H9 (cell line): ENCODE results near the gene NEDD4L. TPM values are rescaled to one million over a fixed set of nuclear protein-coding genes. Genes with fewer than 3 reads are reported as not detected.
A peak's percentile ranks its signal among the peaks of the same experiment; 100 is the strongest.

Experiments
- DNase-seq: peaks from one replicate; pipeline ENCODE4 v3.0.0-alpha.2; 2017
- H2AFZ ChIP-seq: one replicate; pipeline ENCODE4 v1.6.1; 2013; ENCODE audit warnings: mild to moderate bottlenecking, low read length, control low read depth, moderate library complexity
- H2AK5ac ChIP-seq: 2 replicates; pipeline ENCODE4 v1.6.1; 2013; ENCODE audit warnings: low read length, control low read depth, mixed read lengths; ENCODE audit not compliant: insufficient read length
- H2BK120ac ChIP-seq: one replicate; pipeline ENCODE4 v1.6.1; 2013; ENCODE audit warnings: low read depth, mild to moderate bottlenecking, low read length, control low read depth, inconsistent platforms; ENCODE audit not compliant: poor library complexity, severe bottlenecking
- H2BK12ac ChIP-seq: 2 replicates; pipeline ENCODE4 v1.6.1; 2013; ENCODE audit warnings: low read length, control low read depth, mixed read lengths, low read depth; ENCODE audit not compliant: insufficient read length
- H2BK15ac ChIP-seq: 2 replicates; pipeline ENCODE4 v1.6.1; 2013; ENCODE audit warnings: low read depth, low read length, control low read depth
- H2BK20ac ChIP-seq: one replicate; pipeline ENCODE4 v1.6.1; 2013; ENCODE audit warnings: low read depth, mild to moderate bottlenecking, low read length, control low read depth, inconsistent platforms; ENCODE audit not compliant: poor library complexity, severe bottlenecking
- H2BK5ac ChIP-seq: 2 replicates; pipeline ENCODE4 v1.6.1; 2013; ENCODE audit warnings: low read length, control low read depth, mixed read lengths; ENCODE audit not compliant: insufficient read length
- H3K14ac ChIP-seq: 2 replicates; pipeline ENCODE4 v1.6.1; 2013; ENCODE audit warnings: low read length, control low read depth; ENCODE audit not compliant: insufficient read depth
- H3K18ac ChIP-seq: 2 replicates; pipeline ENCODE4 v1.6.1; 2013; ENCODE audit warnings: low read depth, mild to moderate bottlenecking, mixed read lengths, low read length, control low read depth; ENCODE audit not compliant: insufficient read length
- H3K23ac ChIP-seq: 2 replicates; pipeline ENCODE4 v1.6.1; 2013; ENCODE audit warnings: low read length, control low read depth, mixed read lengths, low read depth; ENCODE audit not compliant: insufficient read length
- H3K23me2 ChIP-seq: 2 replicates; pipeline ENCODE4 v1.6.1; 2013; ENCODE audit warnings: low read depth, mild to moderate bottlenecking, mixed read lengths, low read length, control low read depth; ENCODE audit not compliant: insufficient read length, poor library complexity, severe bottlenecking
- H3K27ac ChIP-seq: 2 replicates; pipeline ENCODE4 v1.5.1; 2013; ENCODE audit warnings: low read length, control low read depth, mixed read lengths, low read depth; ENCODE audit not compliant: insufficient read length
- H3K27me3 ChIP-seq: 2 replicates; pipeline ENCODE4 v1.6.1; 2013; ENCODE audit warnings: low read length, control low read depth, inconsistent platforms; ENCODE audit not compliant: insufficient read depth
- H3K4ac ChIP-seq: 2 replicates; pipeline ENCODE4 v1.6.1; 2013; ENCODE audit warnings: low read depth, mild to moderate bottlenecking, control low read depth, inconsistent platforms, low read length, moderate library complexity
- H3K4me1 ChIP-seq: 2 replicates; pipeline ENCODE4 v1.6.1; 2013; ENCODE audit warnings: low read length, control low read depth, inconsistent platforms; ENCODE audit not compliant: insufficient read depth
- H3K4me2 ChIP-seq: 2 replicates; pipeline ENCODE4 v1.6.1; 2013; ENCODE audit warnings: low read length, control low read depth, mixed read lengths; ENCODE audit not compliant: insufficient read length, insufficient read depth
- H3K56ac ChIP-seq: 2 replicates; pipeline ENCODE4 v1.6.1; 2013; ENCODE audit warnings: low read depth, mild to moderate bottlenecking, mixed read lengths, low read length, control low read depth; ENCODE audit not compliant: insufficient read length
- H3K79me1 ChIP-seq: 2 replicates; pipeline ENCODE4 v1.6.1; 2013; ENCODE audit warnings: low read depth, mild to moderate bottlenecking, moderate library complexity, low read length, control low read depth, inconsistent platforms; ENCODE audit not compliant: insufficient read depth, poor library complexity, severe bottlenecking
- H3K79me2 ChIP-seq: 2 replicates; pipeline ENCODE4 v1.6.1; 2013; ENCODE audit warnings: low read length, control low read depth, inconsistent platforms; ENCODE audit not compliant: insufficient read depth
- H3K9ac ChIP-seq: 2 replicates; pipeline ENCODE4 v1.6.1; 2013; ENCODE audit warnings: low read length, control low read depth, mixed read lengths; ENCODE audit not compliant: insufficient read length; ENCODE audit errors: extremely low read depth
- H3K9me3 ChIP-seq: one replicate; pipeline ENCODE4 v1.6.1; 2013; ENCODE audit warnings: low read depth, low read length, inconsistent platforms; ENCODE audit not compliant: control insufficient read depth
- H3T11ph ChIP-seq: one replicate; pipeline ENCODE4 v1.6.1; 2013; ENCODE audit warnings: mild to moderate bottlenecking, low read length, control low read depth, inconsistent platforms
- H4K20me1 ChIP-seq: one replicate; pipeline ENCODE4 v1.6.1; 2013; ENCODE audit not compliant: control insufficient read depth, insufficient read length, insufficient read depth
- H4K5ac ChIP-seq: 2 replicates; pipeline ENCODE4 v1.6.1; 2013; ENCODE audit warnings: low read depth, mild to moderate bottlenecking, mixed read lengths, low read length, control low read depth; ENCODE audit not compliant: insufficient read length
- H4K8ac ChIP-seq: replicated peaks from 2 replicates; pipeline ENCODE4 v1.6.1; 2013; ENCODE audit warnings: low read length, control low read depth, mixed read lengths, low read depth; ENCODE audit not compliant: insufficient read length
- H4K91ac ChIP-seq: 2 replicates; pipeline ENCODE4 v1.6.1; 2013; ENCODE audit warnings: low read depth, mild to moderate bottlenecking, moderate library complexity, mixed read lengths, low read length, control low read depth; ENCODE audit not compliant: insufficient read length
- H3K27ac Mint-ChIP-seq, 3 experiments: 2 replicates in 2 of 3; 3 replicates in 1 of 3; pipeline ENCODE4 v1.8.0; 2020 to 2021; ENCODE audit warnings: mixed read lengths in 3 of 3, mild to moderate bottlenecking in 1 of 3, moderate library complexity in 1 of 3
- H3K27me3 Mint-ChIP-seq: 2 replicates; pipeline ENCODE4 v1.8.0; 2021; ENCODE audit warnings: low read depth, mild to moderate bottlenecking, moderate library complexity, mixed read lengths
- H3K36me3 Mint-ChIP-seq, 3 experiments: 2 replicates in 2 of 3; 3 replicates in 1 of 3; pipeline ENCODE4 v1.8.0; 2020 to 2021; ENCODE audit warnings: low read depth in 3 of 3, mixed read lengths in 3 of 3; ENCODE audit not compliant: insufficient read depth in 1 of 3
- H3K4me1 Mint-ChIP-seq, 2 experiments: 2 replicates each; pipeline ENCODE4 v1.8.0; 2020; ENCODE audit warnings: mixed read lengths in 2 of 2
- H3K4me3 Mint-ChIP-seq, 2 experiments: 2 replicates in 1 of 2; 3 replicates in 1 of 2; pipeline ENCODE4 v1.8.0; 2020 to 2021; ENCODE audit warnings: mild to moderate bottlenecking in 2 of 2, mixed read lengths in 2 of 2, moderate library complexity in 1 of 2
- H3K9me3 Mint-ChIP-seq, 2 experiments: 2 replicates in 1 of 2; 3 replicates in 1 of 2; pipeline ENCODE4 v1.8.0; 2020; ENCODE audit warnings: mild to moderate bottlenecking in 2 of 2, mixed read lengths in 2 of 2, moderate library complexity in 1 of 2
- WGBS: extraction: QIAGEN DNeasy Blood & Tissue Kit; methylation state at CpG from one replicate; pipeline ENCODE4 v1.1.7; 2013; ENCODE audit warnings: missing lambda C conversion rate, low lambda C conversion rate, mixed read lengths; ENCODE audit not compliant: insufficient read length; ENCODE audit errors: extremely low coverage; 5-methylcytosine and 5-hydroxymethylcytosine counted together
- total RNA-seq: library from RNA; stranded (reverse); gene quantifications from 2 replicates; pipeline ENCODE4 v1.2.1, GENCODE V29; 2021
- TF ChIP-seq, protein P1 (sequence below): fragments of 200-600 bp; sonication (generic); conservative IDR thresholded peaks from 3 replicates; pipeline ENCODE4 v1.8.0; 2021; ENCODE audit warnings: antibody characterized with exemption, mild to moderate bottlenecking

The NEDD4L gene
- total RNA-seq, 1 experiment from 2014 or later = 76.3 TPM

DNA sequence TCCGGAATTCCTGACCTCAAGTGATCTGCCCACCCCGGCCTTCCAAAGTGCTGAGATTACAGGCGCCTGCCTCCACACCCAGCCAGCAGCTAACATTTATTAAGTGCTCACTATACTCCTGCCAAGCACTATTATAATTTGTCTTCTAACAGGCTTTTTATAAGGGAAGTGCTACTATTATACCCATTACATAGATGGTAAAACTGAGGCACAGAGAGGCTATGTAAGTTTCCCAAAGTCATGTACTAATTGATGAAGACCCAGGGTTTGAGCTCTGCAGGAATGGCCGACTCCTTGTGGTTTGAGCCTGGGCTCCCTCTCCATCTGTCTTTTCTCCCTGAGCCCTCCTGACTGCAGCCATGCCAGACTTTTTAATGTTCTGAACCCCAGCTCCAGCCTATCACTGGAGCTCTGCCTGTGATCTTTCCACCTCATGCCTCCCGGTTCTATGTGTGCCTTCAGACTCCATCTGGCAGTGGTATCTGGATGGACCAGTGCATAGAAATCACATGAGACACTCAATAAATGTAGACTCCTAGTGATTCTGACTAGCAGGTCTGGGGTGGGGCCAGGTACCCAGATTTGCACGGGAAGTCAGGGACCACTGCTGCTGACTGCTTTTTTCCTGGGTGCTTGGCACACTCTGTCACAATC is 197.1 kb downstream of the NEDD4L start:
- H3K36me3 Mint-ChIP-seq = no peaks in the 10 kb centered on the region
- Histone ChIP-seq H3K23me2 (no peaks in the 10 kb centered on the region), H2AK5ac (no peak overlapping the region), H3K79me1 (peaks cover 6% of the 10 kb centered on the region), H2BK12ac (no peak overlapping the region), H4K8ac (no peak overlapping the region), H2BK20ac (no peak overlapping the region), H3K18ac (no peak overlapping the region), H3K9ac (no peak overlapping the region), H3K56ac (no peak overlapping the region), H3K27me3 (no peaks in the 10 kb centered on the region), H2BK5ac (no peak overlapping the region), H3T11ph (no peak overlapping the region), H3K79me2 (peaks cover 3% of the 10 kb centered on the region; the same call in 1 of the 2 replicates), H4K5ac (no peak overlapping the region), H3K4ac (no peak overlapping the region), H3K4me1 (no peaks in the 10 kb centered on the region), H4K20me1 (no peaks in the 10 kb centered on the region), H3K4me2 (no peak overlapping the region), H3K27ac (no peak overlapping the region), H3K14ac (no peak overlapping the region), H2AFZ (no peak overlapping the region), H2BK15ac (no peak overlapping the region), H2BK120ac (no peak overlapping the region), H4K91ac (no peak overlapping the region), H3K23ac (no peak overlapping the region), H3K9me3 (no peaks in the 10 kb centered on the region)
- no peaks in the 10 kb centered on the region for H3K9me3 Mint-ChIP-seq
- peak overlapping the region in 2 of 3 experiments; percentile 18 to 49; a peak in 1 of 7 replicates for H3K27ac Mint-ChIP-seq
- TF ChIP-seq, protein P1, sequence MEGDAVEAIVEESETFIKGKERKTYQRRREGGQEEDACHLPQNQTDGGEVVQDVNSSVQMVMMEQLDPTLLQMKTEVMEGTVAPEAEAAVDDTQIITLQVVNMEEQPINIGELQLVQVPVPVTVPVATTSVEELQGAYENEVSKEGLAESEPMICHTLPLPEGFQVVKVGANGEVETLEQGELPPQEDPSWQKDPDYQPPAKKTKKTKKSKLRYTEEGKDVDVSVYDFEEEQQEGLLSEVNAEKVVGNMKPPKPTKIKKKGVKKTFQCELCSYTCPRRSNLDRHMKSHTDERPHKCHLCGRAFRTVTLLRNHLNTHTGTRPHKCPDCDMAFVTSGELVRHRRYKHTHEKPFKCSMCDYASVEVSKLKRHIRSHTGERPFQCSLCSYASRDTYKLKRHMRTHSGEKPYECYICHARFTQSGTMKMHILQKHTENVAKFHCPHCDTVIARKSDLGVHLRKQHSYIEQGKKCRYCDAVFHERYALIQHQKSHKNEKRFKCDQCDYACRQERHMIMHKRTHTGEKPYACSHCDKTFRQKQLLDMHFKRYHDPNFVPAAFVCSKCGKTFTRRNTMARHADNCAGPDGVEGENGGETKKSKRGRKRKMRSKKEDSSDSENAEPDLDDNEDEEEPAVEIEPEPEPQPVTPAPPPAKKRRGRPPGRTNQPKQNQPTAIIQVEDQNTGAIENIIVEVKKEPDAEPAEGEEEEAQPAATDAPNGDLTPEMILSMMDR = no peak
- H3K4me1 Mint-ChIP-seq = peaks cover 16 to 19% of the 10 kb centered on the region in 2 experiments
- DNase-seq = no peak
- no peaks in the 10 kb centered on the region for H3K27me3 Mint-ChIP-seq
- no peak overlapping the region for H3K4me3 Mint-ChIP-seq
- WGBS = no CpG with 5 or more reads among the region's 6 CpGs
